Gastrocnemius medialis (tissue), 4 donors: ENCODE data around the gene CORO2B.

Source experiments
- CTCF ChIP-seq, 5 experiments: fragments of 450-650 bp in 3 of 5; fragments of 200-600 bp in 2 of 5; sonication (generic) in 2 of 5; IDR thresholded peaks in 4 of 5; conservative IDR thresholded peaks in 1 of 5; 1 replicate in 4 of 5; 2 replicates in 1 of 5; pipeline ENCODE4 v1.5.1; 2016 to 2019; ENCODE audit warnings: antibody characterized with exemption in 5 of 5, mild to moderate bottlenecking in 3 of 5, moderate library complexity in 3 of 5
- POLR2A ChIP-seq, 2 donors: fragments of 450-650 bp; IDR thresholded peaks; one replicate each; pipeline ENCODE4 v1.6.1; 2017; ENCODE audit warnings: antibody characterized with exemption in 2 of 2, mild to moderate bottlenecking in 2 of 2, moderate library complexity in 2 of 2

GRCh38 chr15:68644083-68644904 is 65.5 kb downstream of the CORO2B start:
- TF ChIP-seq CTCF (IDR thresholded peaks at IDR 0.05 in 4 of 5, conservative IDR thresholded peaks at IDR 0.05 in 1 of 5) (peak in 1 of 5 experiments; percentile 10), POLR2A (IDR thresholded peaks at IDR 0.05) (no peak)
